Right atrium auricular region (tissue), 2 donors: ENCODE results near the gene LGI4. TPM values are rescaled to one million over a fixed set of nuclear protein-coding genes. Genes with fewer than 3 reads are reported as not detected.

Experiments used
- DNase-seq: peaks from one replicate; pipeline ENCODE4 v3.0.0-alpha.2; 2019; ENCODE audit warnings: low spot score
- H3K27ac ChIP-seq, 2 donors: fragments of 200-600 bp; sonication (generic); 1 replicate in 1 of 2; 2 replicates in 1 of 2; pipeline ENCODE4 v1.5.1; 2016 to 2019
- H3K27me3 ChIP-seq, 2 donors: fragments of 200-600 bp; sonication (generic); one replicate each; pipeline versions ENCODE4 v1.5.1 to v1.6.0; 2017 to 2019
- H3K36me3 ChIP-seq: fragments of 200-600 bp; sonication (generic); one replicate; pipeline ENCODE4 v1.5.1; 2016
- H3K4me1 ChIP-seq, 2 donors: fragments of 200-600 bp; sonication (generic); one replicate each; pipeline versions ENCODE4 v1.5.1 to v1.6.0; 2017 to 2019
- H3K4me3 ChIP-seq, 2 donors: fragments of 200-600 bp; sonication (generic); 1 replicate in 1 of 2; 2 replicates in 1 of 2; pipeline ENCODE4 v1.5.1; 2017 to 2019; ENCODE audit warnings: mild to moderate bottlenecking in 1 of 2, moderate library complexity in 1 of 2
- H3K9me3 ChIP-seq, 2 donors: fragments of 200-600 bp; sonication (generic); one replicate each; pipeline ENCODE4 v1.5.1; 2019
- total RNA-seq, 2 donors: library from RNA; depleted of rRNA; stranded (reverse); fragments of >200 nt; gene quantifications; one replicate each; pipeline ENCODE4 v1.1.0, GENCODE V29; 2016
- TF ChIP-seq, protein P1 (sequence below), 2 donors: fragments of 200-600 bp; sonication (generic); IDR thresholded peaks; one replicate each; pipeline ENCODE4 v1.5.1; 2019; ENCODE audit warnings: antibody characterized with exemption in 2 of 2

The LGI4 gene
- total RNA-seq, 2 donors from 2014 or later, result 10.9 to 42.5 TPM

DNA sequence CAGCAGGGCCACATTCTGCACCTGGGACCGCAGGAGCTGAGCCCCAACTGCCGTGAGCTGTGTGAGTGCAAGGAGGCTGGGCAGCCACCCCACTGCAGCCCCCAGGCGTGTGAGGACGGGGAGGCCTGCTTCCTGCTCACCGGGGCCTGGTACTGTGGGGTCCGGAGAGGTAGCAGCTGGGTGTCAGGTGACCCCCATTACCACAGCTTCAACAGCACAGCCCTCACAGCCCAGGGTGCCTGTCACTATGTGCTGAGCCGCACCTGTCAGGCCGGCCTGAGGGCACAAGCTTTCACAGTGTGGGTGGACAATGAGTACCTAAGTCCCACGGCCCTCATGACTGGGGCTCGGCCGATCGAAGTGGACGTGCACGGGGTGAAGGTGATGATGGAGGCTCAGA, 55.0 kb downstream of the LGI4 start:
- DNase-seq, result no peak
- H3K36me3 ChIP-seq, result no peaks in the 10 kb centered on the region
- TF ChIP-seq, protein P1, sequence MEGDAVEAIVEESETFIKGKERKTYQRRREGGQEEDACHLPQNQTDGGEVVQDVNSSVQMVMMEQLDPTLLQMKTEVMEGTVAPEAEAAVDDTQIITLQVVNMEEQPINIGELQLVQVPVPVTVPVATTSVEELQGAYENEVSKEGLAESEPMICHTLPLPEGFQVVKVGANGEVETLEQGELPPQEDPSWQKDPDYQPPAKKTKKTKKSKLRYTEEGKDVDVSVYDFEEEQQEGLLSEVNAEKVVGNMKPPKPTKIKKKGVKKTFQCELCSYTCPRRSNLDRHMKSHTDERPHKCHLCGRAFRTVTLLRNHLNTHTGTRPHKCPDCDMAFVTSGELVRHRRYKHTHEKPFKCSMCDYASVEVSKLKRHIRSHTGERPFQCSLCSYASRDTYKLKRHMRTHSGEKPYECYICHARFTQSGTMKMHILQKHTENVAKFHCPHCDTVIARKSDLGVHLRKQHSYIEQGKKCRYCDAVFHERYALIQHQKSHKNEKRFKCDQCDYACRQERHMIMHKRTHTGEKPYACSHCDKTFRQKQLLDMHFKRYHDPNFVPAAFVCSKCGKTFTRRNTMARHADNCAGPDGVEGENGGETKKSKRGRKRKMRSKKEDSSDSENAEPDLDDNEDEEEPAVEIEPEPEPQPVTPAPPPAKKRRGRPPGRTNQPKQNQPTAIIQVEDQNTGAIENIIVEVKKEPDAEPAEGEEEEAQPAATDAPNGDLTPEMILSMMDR (IDR thresholded peaks at IDR 0.05), result no peak
- no peak overlapping the region for H3K4me3 ChIP-seq
- no peaks in the 10 kb centered on the region for H3K27me3 ChIP-seq
- no peak overlapping the region for H3K27ac ChIP-seq
- H3K4me1 ChIP-seq, result no peaks in the 10 kb centered on the region
- H3K9me3 ChIP-seq, result no peaks in the 10 kb centered on the region

DNA sequence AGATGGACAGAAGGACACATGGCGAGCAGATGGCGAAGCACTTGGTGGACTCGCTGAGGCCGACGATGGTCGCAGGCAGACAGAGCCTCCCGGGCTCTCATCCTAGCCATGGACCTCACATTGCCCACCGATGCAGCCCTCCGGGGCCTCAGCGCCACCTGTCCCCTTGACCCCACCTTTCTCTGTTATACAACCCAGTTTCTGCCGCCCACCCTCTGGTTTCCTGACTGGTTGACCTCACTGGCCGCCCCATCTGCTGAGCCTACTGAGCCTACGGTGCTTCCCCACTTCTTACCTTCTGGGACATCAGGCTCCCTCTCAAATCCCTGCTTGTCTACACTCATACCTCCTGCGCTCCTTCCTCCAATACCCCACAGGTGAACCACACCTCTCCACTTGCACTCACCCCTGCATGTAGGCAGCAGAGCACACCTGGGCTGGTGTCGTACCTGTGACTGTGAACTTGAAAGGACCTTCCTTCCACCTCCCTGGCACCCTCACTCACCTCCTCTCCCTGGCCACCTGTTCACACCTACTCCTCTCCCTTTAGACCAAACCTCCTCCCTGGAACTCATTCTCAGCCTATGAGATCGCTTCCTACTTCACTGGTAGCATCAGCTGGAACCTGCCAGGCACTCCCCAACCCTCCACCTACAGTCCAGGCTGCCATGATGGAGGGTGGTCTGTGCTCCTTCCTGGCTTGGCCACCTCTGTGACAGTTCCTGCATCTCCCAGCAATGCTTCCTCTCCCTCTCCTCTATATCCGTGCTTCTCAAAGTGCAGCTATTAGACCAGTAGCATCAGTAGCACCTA, 57.2 kb downstream of the LGI4 start:
- TF ChIP-seq, protein P1 (IDR thresholded peaks at IDR 0.05), result no peak
- H3K9me3 ChIP-seq, result no peaks in the 10 kb centered on the region
- H3K4me3 ChIP-seq, result no peak overlapping the region
- H3K27me3 ChIP-seq, result no peaks in the 10 kb centered on the region
- no peaks in the 10 kb centered on the region for H3K36me3 ChIP-seq
- H3K27ac ChIP-seq, result no peak overlapping the region
- H3K4me1 ChIP-seq, result no peaks in the 10 kb centered on the region
- no peak for DNase-seq

DNA sequence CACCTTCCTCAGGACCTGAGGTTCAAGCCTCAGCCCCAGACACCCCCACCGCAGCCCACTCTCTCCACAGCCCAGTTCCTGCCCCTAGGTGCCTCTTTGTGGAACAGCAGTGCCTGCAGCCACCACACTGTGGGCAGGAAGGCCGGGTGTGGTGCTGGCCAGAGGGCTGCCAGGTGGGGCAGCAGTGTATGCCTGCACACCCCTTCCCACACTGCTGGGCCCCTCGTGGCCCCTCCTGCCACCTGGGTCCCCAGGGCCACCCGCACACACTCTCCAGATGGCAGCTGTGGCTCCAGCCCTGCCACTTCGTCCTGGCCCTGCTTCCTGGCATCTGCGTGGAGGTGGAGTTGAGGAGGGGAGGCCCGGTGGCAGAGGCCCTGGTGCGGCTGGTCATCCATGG, 58.2 kb downstream of the LGI4 start:
- Histone ChIP-seq H3K9me3 (no peaks in the 10 kb centered on the region), H3K27ac (no peak overlapping the region), H3K27me3 (no peaks in the 10 kb centered on the region), H3K4me1 (no peaks in the 10 kb centered on the region), H3K4me3 (no peak overlapping the region), H3K36me3 (no peaks in the 10 kb centered on the region)
- no peak for DNase-seq
- TF ChIP-seq, protein P1 (IDR thresholded peaks at IDR 0.05), result no peak

DNA sequence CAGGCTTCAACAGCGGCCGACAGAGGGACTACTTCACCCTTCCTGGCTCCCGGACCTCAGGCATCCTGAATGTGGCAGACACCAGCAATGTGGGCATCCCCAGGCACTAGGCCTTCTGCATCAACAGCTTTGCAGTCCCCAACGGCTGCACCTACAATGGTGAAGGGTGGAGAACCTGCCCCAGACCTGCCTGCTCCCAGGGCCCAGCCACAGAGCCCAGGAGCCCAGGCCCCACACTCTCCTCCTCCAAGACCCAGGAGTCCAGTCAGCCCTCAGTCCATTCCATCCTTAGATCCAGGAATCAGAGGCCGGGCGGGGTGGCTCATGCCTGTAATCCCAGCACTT, 58.9 kb downstream of the LGI4 start:
- Histone ChIP-seq H3K27ac (no peak overlapping the region), H3K27me3 (no peaks in the 10 kb centered on the region), H3K4me1 (no peaks in the 10 kb centered on the region), H3K4me3 (no peak overlapping the region), H3K36me3 (no peaks in the 10 kb centered on the region), H3K9me3 (no peaks in the 10 kb centered on the region)
- no peak for DNase-seq
- TF ChIP-seq, protein P1 (IDR thresholded peaks at IDR 0.05), result no peak

DNA sequence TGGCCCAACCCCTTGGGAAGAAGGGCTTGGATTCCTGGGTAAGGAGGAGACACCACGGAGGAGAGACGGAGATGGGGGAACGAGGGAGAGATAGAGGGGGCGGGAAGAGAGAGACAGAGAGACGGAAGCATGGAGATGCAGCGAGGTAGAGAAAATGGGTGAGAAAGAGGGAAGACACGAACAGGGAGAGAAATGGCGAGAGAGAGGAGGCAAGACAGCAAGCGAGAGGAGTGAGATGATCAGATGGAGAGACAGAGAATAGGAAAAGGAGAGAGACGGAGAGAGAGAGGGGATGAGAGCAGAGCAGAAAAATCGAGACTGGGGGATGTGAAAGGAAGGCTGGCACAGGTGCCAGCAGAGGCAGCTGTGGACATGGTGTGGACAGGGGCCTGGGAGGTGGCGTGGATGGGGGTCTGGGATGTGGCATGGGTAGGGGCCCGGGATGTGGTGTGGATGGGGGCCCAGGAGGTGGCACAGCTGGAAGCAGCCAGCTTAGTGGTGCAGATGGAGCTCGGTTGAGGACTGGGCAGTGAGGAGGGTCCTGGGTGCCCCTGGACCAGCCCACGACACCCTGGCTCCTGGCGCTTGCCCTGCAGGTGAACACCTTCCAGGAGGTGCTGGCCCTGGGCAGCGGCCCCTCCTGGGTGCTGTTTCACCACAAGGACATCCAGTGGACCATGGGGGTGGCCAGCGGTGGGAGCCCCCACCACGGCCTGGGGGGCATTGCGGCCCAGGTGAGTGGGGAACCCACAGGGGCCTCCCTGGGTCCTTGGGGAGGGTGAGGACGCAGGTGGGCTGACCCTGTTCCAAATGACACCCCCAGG, 59.4 kb downstream of the LGI4 start:
- no peak overlapping the region for H3K4me3 ChIP-seq
- peaks cover 0 to 4% of the 10 kb centered on the region in 2 donors for H3K9me3 ChIP-seq
- no peak for DNase-seq
- no peaks in the 10 kb centered on the region for H3K4me1 ChIP-seq
- no peak overlapping the region for H3K27ac ChIP-seq
- H3K27me3 ChIP-seq, result no peaks in the 10 kb centered on the region
- no peaks in the 10 kb centered on the region for H3K36me3 ChIP-seq
- TF ChIP-seq, protein P1 (IDR thresholded peaks at IDR 0.05), result no peak

Other genes with a start within 250 kb of the LGI4 start
- 1 to 10 TPM; 1.5 to 1.7 TPM for gene ZNF30, start 208.2 kb downstream of the LGI4 start, total RNA-seq
- gene ZNF792, start 170.8 kb downstream of the LGI4 start, total RNA-seq, result 1 to 10 TPM; 4.4 to 5.9 TPM
- gene GRAMD1A, start 134.7 kb downstream of the LGI4 start, total RNA-seq, result 10 to 100 TPM; 29.6 to 37.7 TPM
- gene SCN1B, start 104.6 kb downstream of the LGI4 start, total RNA-seq, result 100 to 1,000 TPM in 1 of 2 donors, 10 to 100 TPM in 1; 57.3 to 119 TPM
- 1 to 10 TPM; 2.5 to 7.2 TPM for gene HPN, start 93.3 kb downstream of the LGI4 start, total RNA-seq
- 1 to 10 TPM in 1 of 2 donors, under 1 TPM in 1; 0.98 to 1.6 TPM for gene FXYD3, start 19.2 kb downstream of the LGI4 start, total RNA-seq
- gene FXYD1, start 3.8 kb upstream of the LGI4 start, total RNA-seq, result 100 to 1,000 TPM; 166 to 175 TPM
- gene FXYD7, start 8.2 kb upstream of the LGI4 start, total RNA-seq, result not detected
- gene FXYD5, start 19.7 kb upstream of the LGI4 start, total RNA-seq, result 10 to 100 TPM; 31.3 to 77.7 TPM
- not detected for gene FAM187B, start 93.7 kb upstream of the LGI4 start, total RNA-seq
- gene LSR, start 113.9 kb upstream of the LGI4 start, total RNA-seq, result 10 to 100 TPM in 1 of 2 donors, 1 to 10 TPM in 1; 7.6 to 20.1 TPM
- gene USF2, start 133.9 kb upstream of the LGI4 start, total RNA-seq, result 100 to 1,000 TPM; 130 to 180 TPM
- 100 to 1,000 TPM in 1 of 2 donors, not detected in 1; 146 TPM for gene HAMP, start 147.5 kb upstream of the LGI4 start, total RNA-seq
- not detected for gene MAG, start 157.1 kb upstream of the LGI4 start, total RNA-seq
- gene CD22, start 194.1 kb upstream of the LGI4 start, total RNA-seq, result 1 to 10 TPM in 1 of 2 donors, not detected in 1; 1.4 TPM
- gene FFAR1, start 212.8 kb upstream of the LGI4 start, total RNA-seq, result not detected
- gene FFAR3, start 223.4 kb upstream of the LGI4 start, total RNA-seq, result not detected
- gene GPR42, start 236.0 kb upstream of the LGI4 start, total RNA-seq, result not detected